Esophagus squamous epithelium (tissue), 5 donors: ENCODE results near the gene SLC25A20. TPM values are rescaled to one million over a fixed set of nuclear protein-coding genes. Genes with fewer than 3 reads are reported as not detected.

Experiments used
- DNase-seq: peaks from one replicate; lab custom pipeline; 2025; lab: John Stamatoyannopoulos, UW
- H3K27ac ChIP-seq, 4 donors: fragments of 200-600 bp; sonication (generic); one replicate each; pipeline ENCODE4 v1.5.1; 2016 to 2019; ENCODE audit warnings: mild to moderate bottlenecking in 1 of 4
- H3K27me3 ChIP-seq, 4 donors: fragments of 200-600 bp; sonication (generic); 1 replicate in 3 of 4; 2 replicates in 1 of 4; pipeline versions ENCODE4 v1.5.1 to v1.6.0; 2017 to 2021; ENCODE audit warnings: antibody characterized with exemption in 1 of 4
- H3K36me3 ChIP-seq, 3 donors: fragments of 200-600 bp; sonication (generic); one replicate each; pipeline ENCODE4 v1.5.1; 2016 to 2019
- H3K4me1 ChIP-seq, 3 donors: fragments of 200-600 bp; sonication (generic); one replicate each; pipeline ENCODE4 v1.5.1; 2017 to 2019
- H3K4me3 ChIP-seq, 4 donors: fragments of 200-600 bp; sonication (generic); 1 replicate in 3 of 4; 2 replicates in 1 of 4; pipeline ENCODE4 v1.5.1; 2016 to 2019; ENCODE audit warnings: mild to moderate bottlenecking in 2 of 4, moderate library complexity in 1 of 4
- H3K9me3 ChIP-seq, 3 donors: fragments of 200-600 bp; sonication (generic); one replicate each; pipeline ENCODE4 v1.5.1; 2016 to 2019
- CTCF ChIP-seq, 6 experiments: fragments of 450-650 bp in 4 of 6; fragments of 200-600 bp in 2 of 6; sonication (generic) in 2 of 6; IDR thresholded peaks; one replicate each; pipeline ENCODE4 v1.5.1; 2016 to 2019; ENCODE audit warnings: antibody characterized with exemption in 6 of 6, mild to moderate bottlenecking in 4 of 6, moderate library complexity in 4 of 6
- POLR2A ChIP-seq, 4 donors: fragments of 450-650 bp; IDR thresholded peaks; one replicate each; pipeline ENCODE4 v1.6.1; 2017; ENCODE audit warnings: antibody characterized with exemption in 4 of 4, mild to moderate bottlenecking in 4 of 4, moderate library complexity in 3 of 4
- WGBS, 2 donors: methylation state at CpG; one replicate each; pipeline ENCODE4 v1.1.5; 2018; 5-methylcytosine and 5-hydroxymethylcytosine counted together
- intact Hi-C: fragments of 100-400 bp; cut with DNase I; formaldehyde crosslinking; loops from one replicate; pipeline ENCODE4 v1.15.0; 2022
- total RNA-seq, 4 donors: library from RNA; depleted of rRNA; stranded (reverse); fragments of >200 nt; gene quantifications; one replicate each; pipeline ENCODE4 v1.1.0, GENCODE V29; 2016
- donor health status: DM: yes; HTN: yes; CAD: no.

SLC25A20 gene
- total RNA-seq, 4 donors from 2014 or later, result 4.2 to 19.6 (median 11.7) TPM

- Histone ChIP-seq H3K9me3 (no peaks in the 10 kb centered on the region), H3K27me3 (no peaks in the 10 kb centered on the region), H3K4me1 (peaks cover 15 to 73% (median 32%) of the 10 kb centered on the region in 3 donors), H3K4me3 (no peak overlapping the region), H3K36me3 (peaks cover 0 to 80% (median 10%) of the 10 kb centered on the region in 3 donors), H3K27ac (peak overlapping the region in 2 of 4 donors; percentile 11 to 77)
- TF ChIP-seq CTCF (IDR thresholded peaks at IDR 0.05) (no peak), POLR2A (IDR thresholded peaks at IDR 0.05) (no peak)
- intact Hi-C loops, result no loop called here
- WGBS, 2 donors, result 64 to 68% methylated on average over 3 of the region's 3 CpGs
- DNase-seq, result no peak
These were observed 30.8 kb upstream of the SLC25A20 start for GRCh38 chr3:48929358-48930035.

GRCh38 chr3:48928679-48929078 is 30.0 kb upstream of the SLC25A20 start:
- H3K27me3 ChIP-seq, result no peaks in the 10 kb centered on the region
- intact Hi-C loops, result no loop called here
- H3K4me3 ChIP-seq, result no peak overlapping the region
- H3K4me1 ChIP-seq, result peaks cover 15 to 76% (median 32%) of the 10 kb centered on the region in 3 donors
- WGBS, 2 donors, result 67 to 73% methylated on average over 1 of the region's 1 CpG
- peaks cover 0 to 80% (median 12%) of the 10 kb centered on the region in 3 donors for H3K36me3 ChIP-seq
- TF ChIP-seq POLR2A (IDR thresholded peaks at IDR 0.05) (no peak), CTCF (IDR thresholded peaks at IDR 0.05) (no peak)
- DNase-seq, result no peak
- peak overlapping the region in 2 of 4 donors; percentile 73 to 77 for H3K27ac ChIP-seq
- no peaks in the 10 kb centered on the region for H3K9me3 ChIP-seq

- Histone ChIP-seq H3K4me1 (peaks cover 15 to 83% (median 32%) of the 10 kb centered on the region in 3 donors), H3K36me3 (peaks cover 0 to 80% (median 14%) of the 10 kb centered on the region in 3 donors)
These were observed 29.2 kb upstream of the SLC25A20 start for GRCh38 chr3:48927928-48928327.

GRCh38 chr3:48926425-48927392 is 28.0 kb upstream of the SLC25A20 start:
- Histone ChIP-seq H3K4me3 (peak overlapping the region in 1 of 4 donors; percentile 12), H3K9me3 (no peaks in the 10 kb centered on the region), H3K4me1 (peaks cover 20 to 78% (median 33%) of the 10 kb centered on the region in 3 donors), H3K27me3 (no peaks in the 10 kb centered on the region), H3K27ac (peak overlapping the region; percentile 51 to 77 (median 65)), H3K36me3 (peaks cover 0 to 88% (median 14%) of the 10 kb centered on the region in 3 donors)
- intact Hi-C loops, result no loop called here
- WGBS, 2 donors, result 45 to 59% methylated on average over 9 to 10 of the region's 11 CpGs
- no peak for DNase-seq
- TF ChIP-seq POLR2A (IDR thresholded peaks at IDR 0.05) (no peak), CTCF (IDR thresholded peaks at IDR 0.05) (no peak)

More at GRCh38 chr3:48927928-48928327, 29.2 kb upstream of the SLC25A20 start:
- no peaks in the 10 kb centered on the region for H3K27me3 ChIP-seq
- intact Hi-C loops, result no loop called here
- TF ChIP-seq POLR2A (IDR thresholded peaks at IDR 0.05), result no peak
- TF ChIP-seq CTCF (IDR thresholded peaks at IDR 0.05), result no peak
- no peak for DNase-seq
- WGBS, 2 donors, result 25 to 38% methylated on average over 2 of the region's 2 CpGs
- H3K4me3 ChIP-seq, result no peak overlapping the region
- peak overlapping the region in 2 of 4 donors; percentile 73 to 77 for H3K27ac ChIP-seq
- no peaks in the 10 kb centered on the region for H3K9me3 ChIP-seq
